HFFc6 (cell line): ENCODE data around the gene PEX10. TPM values are rescaled to one million over a fixed set of nuclear protein-coding genes. Genes with fewer than 3 reads are reported as not detected.

Source experiments
- DNase-seq: peaks from one replicate; pipeline ENCODE4 v3.0.0-alpha.2; 2018
- H3K27ac Mint-ChIP-seq: 2 replicates; pipeline ENCODE4 v1.8.0; 2020; ENCODE audit warnings: mild to moderate bottlenecking, mixed read lengths
- H3K27me3 Mint-ChIP-seq: 2 replicates; pipeline ENCODE4 v1.8.0; 2021; ENCODE audit warnings: mild to moderate bottlenecking, moderate library complexity, mixed read lengths; ENCODE audit not compliant: insufficient read depth
- H3K36me3 Mint-ChIP-seq: 2 replicates; pipeline ENCODE4 v1.8.0; 2021; ENCODE audit warnings: low read depth, mixed read lengths
- H3K4me1 Mint-ChIP-seq: 2 replicates; pipeline ENCODE4 v1.8.0; 2020; ENCODE audit warnings: low read depth, mixed read lengths
- H3K4me3 Mint-ChIP-seq: 2 replicates; pipeline ENCODE4 v1.8.0; 2020; ENCODE audit warnings: mild to moderate bottlenecking, moderate library complexity, mixed read lengths
- H3K9me3 Mint-ChIP-seq: 2 replicates; pipeline ENCODE4 v1.8.0; 2020; ENCODE audit warnings: mild to moderate bottlenecking, mixed read lengths
- CTCF ChIP-seq: fragments of 200-600 bp; sonication (generic); IDR thresholded peaks from 2 replicates; pipeline ENCODE4 v1.5.0; 2021; ENCODE audit warnings: antibody characterized with exemption, mild to moderate bottlenecking
- total RNA-seq, 6 experiments: library from RNA; stranded (reverse); fragmentation: NEBNext Ultra II Directional; extraction: Animal tissue kit (Norgen Biotek cat#: 25700); gene quantifications; 2 replicates in 1 of 6; 3 replicates in 5 of 6; pipeline ENCODE4 v1.2.3, GENCODE V29; 2021

Gene PEX10
- total RNA-seq, 6 experiments from 2014 or later = 25.4 to 29.8 (median 26.4) TPM

- H3K27ac Mint-ChIP-seq = no peak overlapping the region
- H3K4me1 Mint-ChIP-seq = no peaks in the 10 kb centered on the region
- peaks cover 16% of the 10 kb centered on the region for H3K27me3 Mint-ChIP-seq
- TF ChIP-seq CTCF = no peak
- DNase-seq = no peak
- H3K9me3 Mint-ChIP-seq = peaks cover 10% of the 10 kb centered on the region; the same call in 1 of the 2 replicates
- H3K4me3 Mint-ChIP-seq = no peak overlapping the region
- no peaks in the 10 kb centered on the region for H3K36me3 Mint-ChIP-seq
Observed at GRCh38 chr1:2425892-2426291, 13.5 kb upstream of the PEX10 start.

GRCh38 chr1:2422523-2422922, 10.2 kb upstream of the PEX10 start:
- TF ChIP-seq CTCF = no peak
- no peak for DNase-seq
- no peaks in the 10 kb centered on the region for H3K4me1 Mint-ChIP-seq

GRCh38 chr1:2419416-2419815, 7.1 kb upstream of the PEX10 start:
- TF ChIP-seq CTCF = no peak
- Mint-ChIP-seq H3K4me1 (peaks cover 1% of the 10 kb centered on the region), H3K27ac (no peak overlapping the region), H3K36me3 (no peaks in the 10 kb centered on the region), H3K27me3 (peaks cover 16% of the 10 kb centered on the region), H3K4me3 (no peak overlapping the region), H3K9me3 (peaks cover 10% of the 10 kb centered on the region; the same call in 1 of the 2 replicates)
- no peak for DNase-seq

More at GRCh38 chr1:2422523-2422922, 10.2 kb upstream of the PEX10 start:
- H3K36me3 Mint-ChIP-seq = no peaks in the 10 kb centered on the region
- no peak overlapping the region for H3K27ac Mint-ChIP-seq
- H3K9me3 Mint-ChIP-seq = peaks cover 10% of the 10 kb centered on the region; the same call in 1 of the 2 replicates
- H3K27me3 Mint-ChIP-seq = peaks cover 27% of the 10 kb centered on the region
- no peak overlapping the region for H3K4me3 Mint-ChIP-seq

GRCh38 chr1:2418791-2419320, 6.5 kb upstream of the PEX10 start:
- no peak overlapping the region for H3K4me3 Mint-ChIP-seq
- no peak overlapping the region for H3K27ac Mint-ChIP-seq
- H3K4me1 Mint-ChIP-seq = peaks cover 7% of the 10 kb centered on the region
- peaks cover 10% of the 10 kb centered on the region; the same call in 1 of the 2 replicates for H3K9me3 Mint-ChIP-seq
- no peak for TF ChIP-seq CTCF
- peaks cover 16% of the 10 kb centered on the region for H3K27me3 Mint-ChIP-seq
- no peaks in the 10 kb centered on the region for H3K36me3 Mint-ChIP-seq
- no peak for DNase-seq

GRCh38 chr1:2417833-2418225, 5.5 kb upstream of the PEX10 start:
- no peak for TF ChIP-seq CTCF
- peaks cover 8% of the 10 kb centered on the region for H3K4me1 Mint-ChIP-seq
- H3K27me3 Mint-ChIP-seq = peaks cover 13% of the 10 kb centered on the region
- DNase-seq = no peak
- no peak overlapping the region for H3K27ac Mint-ChIP-seq
- H3K9me3 Mint-ChIP-seq = peaks cover 2% of the 10 kb centered on the region; the same call in 1 of the 2 replicates
- H3K4me3 Mint-ChIP-seq = no peak overlapping the region
- no peaks in the 10 kb centered on the region for H3K36me3 Mint-ChIP-seq
